Measurements from ENCODE around the gene TMEM272. TPM values are rescaled to one million over a fixed set of nuclear protein-coding genes. Genes with fewer than 3 reads are reported as not detected.

Gene TMEM272
- total and polyA plus RNA-seq, 2 of the 4 experiments (the other 2 are of a cell fraction) = not detected

GRCh38 chr13:51858433-51859247 is 13.7 kb upstream of the TMEM272 start:
- no peak overlapping the region for H3K9ac ChIP-seq (ENCODE audit: low read depth, low read length)
- H3K79me1 ChIP-seq (ENCODE audit: low read depth in 1 of 2, low read length in 2 of 2) = no peaks in the 10 kb centered on the region
- no peak overlapping the region for H3K4me2 ChIP-seq (ENCODE audit: low read depth, low read length)
- in situ Hi-C loops (cut with MboI; ENCODE audit: low sequenced_read_pairs) = no loop called here
- ChIA-PET POLR2A (ENCODE audit: unreplicated experiment) (interaction anchor here (0.6 kb wide), 1 partner anchor 624 kb away, joined by 3 read pairs; no protein-coding TSS in a partner anchor), CTCF (interaction anchor here (0.6 to 0.7 kb wide), 4 partner anchors 10 to 1650 kb away, joined by 3 to 4 read pairs (median 3); partner anchors contain the start of gene NEK5)
- H3K27me3 ChIP-seq (ENCODE audit: control insufficient read depth, insufficient read depth, low read length) = peaks cover 14% of the 10 kb centered on the region
- no peak overlapping the region for H2AK9ac ChIP-seq (replicated peaks; ENCODE audit: low read depth, low read length, poor library complexity)
- H3K18ac ChIP-seq (ENCODE audit: low read depth, low read length) = no peak overlapping the region
- no peak overlapping the region for H2BK120ac ChIP-seq (ENCODE audit: low read depth, low read length)
- no peak overlapping the region for H3K27ac ChIP-seq (ENCODE audit: insufficient read depth, low read length)
- no peak overlapping the region for H2BK5ac ChIP-seq (ENCODE audit: low read depth, low read length, poor library complexity, severe bottlenecking)
- no peak overlapping the region for H3K4me3 ChIP-seq (ENCODE audit: insufficient read depth, low read depth, low read length)
- no peak overlapping the region for H2BK20ac ChIP-seq (ENCODE audit: low read depth, low read length)
- no peaks in the 10 kb centered on the region for H3K9me3 ChIP-seq (ENCODE audit: control insufficient read depth, insufficient read depth, low read length)
- no peak overlapping the region for H4K8ac ChIP-seq (ENCODE audit: low read depth in 2 of 2, low read length in 2 of 2)
- WGBS, 2 experiments (ENCODE audit: extremely low coverage in 2 of 2, insufficient read length in 1 of 2) = 80% methylated on average over 1 of the region's 11 CpGs; no CpG with 5 or more reads in 1 of the 2 experiments
- H2BK15ac ChIP-seq (ENCODE audit: low read depth, low read length) = no peak overlapping the region
- no peaks in the 10 kb centered on the region for H3K4me1 ChIP-seq (ENCODE audit: control insufficient read depth, insufficient read depth, low read length)
- no peak overlapping the region for H2AFZ ChIP-seq (replicated peaks; ENCODE audit: low read length, poor library complexity)
- DNase-seq (no peak), ATAC-seq (ENCODE audit: low read depth) (no peak)
- no TSS peak for BruUV-seq (replicated peaks)
- no peak overlapping the region for H3K4ac ChIP-seq (ENCODE audit: low read depth, low read length)
- H4K91ac ChIP-seq (ENCODE audit: insufficient read depth, low read depth, low read length) = no peak overlapping the region
- no peak overlapping the region for H3K23ac ChIP-seq (ENCODE audit: low read depth, low read length)
- no peak overlapping the region for H3K56ac ChIP-seq (ENCODE audit: extremely low read depth, insufficient read depth, low read length)
- no peaks in the 10 kb centered on the region for H3K36me3 ChIP-seq (ENCODE audit: control insufficient read depth, insufficient read depth, low read length)
- H3K9me1 ChIP-seq (ENCODE audit: insufficient read depth, low read length) = no peaks in the 10 kb centered on the region
- no peak overlapping the region for H2AK5ac ChIP-seq (ENCODE audit: low read depth, low read length)
- intact Hi-C loops (cut with micrococcal nuclease) = no loop called here
- H4K20me1 ChIP-seq (ENCODE audit: insufficient read depth, low read length) = no peaks in the 10 kb centered on the region
- H3K14ac ChIP-seq (replicated peaks; ENCODE audit: low read depth, low read length) = no peak overlapping the region
- dilution Hi-C loops (cut with HindIII; ENCODE audit: low sequenced_read_pairs, unreplicated experiment) = no loop called here
- H4K5ac ChIP-seq (ENCODE audit: low read depth, low read length) = no peak overlapping the region
- TF ChIP-seq CEBPB (IDR thresholded peaks at IDR 0.05; ENCODE audit: low read depth, low read length) (no peak), BHLHE40 (IDR thresholded peaks at IDR 0.05; ENCODE audit: low read depth, low read length) (no peak), CHD1 (IDR thresholded peaks at IDR 0.05; ENCODE audit: low read depth, low read length) (no peak), MAFK (IDR thresholded peaks at IDR 0.05; ENCODE audit: low read depth, low read length) (no peak; the same call in 1 of the 2 replicates), RFX5 (IDR thresholded peaks at IDR 0.05; ENCODE audit: low read depth, low read length) (no peak), FOS (IDR thresholded peaks at IDR 0.05; ENCODE audit: low read depth, low read length) (no peak), RAD21 (IDR thresholded peaks at IDR 0.05; ENCODE audit: low read length) (no peak), MXI1 (IDR thresholded peaks at IDR 0.05; ENCODE audit: borderline replicate concordance, low read depth, low read length) (no peak), SMC3 (IDR thresholded peaks at IDR 0.05; ENCODE audit: low read depth, low read length) (no peak), RCOR1 (IDR thresholded peaks at IDR 0.05; ENCODE audit: insufficient replicate concordance, low read length) (no peak), MAZ (IDR thresholded peaks at IDR 0.05; ENCODE audit: borderline replicate concordance, low read depth, low read length) (no peak), POLR2A (IDR thresholded peaks at IDR 0.05; ENCODE audit: low read depth, low read length) (no peak)
- TF ChIP-seq, protein P1, sequence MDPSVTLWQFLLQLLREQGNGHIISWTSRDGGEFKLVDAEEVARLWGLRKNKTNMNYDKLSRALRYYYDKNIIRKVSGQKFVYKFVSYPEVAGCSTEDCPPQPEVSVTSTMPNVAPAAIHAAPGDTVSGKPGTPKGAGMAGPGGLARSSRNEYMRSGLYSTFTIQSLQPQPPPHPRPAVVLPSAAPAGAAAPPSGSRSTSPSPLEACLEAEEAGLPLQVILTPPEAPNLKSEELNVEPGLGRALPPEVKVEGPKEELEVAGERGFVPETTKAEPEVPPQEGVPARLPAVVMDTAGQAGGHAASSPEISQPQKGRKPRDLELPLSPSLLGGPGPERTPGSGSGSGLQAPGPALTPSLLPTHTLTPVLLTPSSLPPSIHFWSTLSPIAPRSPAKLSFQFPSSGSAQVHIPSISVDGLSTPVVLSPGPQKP (IDR thresholded peaks at IDR 0.05; ENCODE audit: borderline replicate concordance, low read depth, low read length) = no peak
- TF ChIP-seq, protein P2, sequence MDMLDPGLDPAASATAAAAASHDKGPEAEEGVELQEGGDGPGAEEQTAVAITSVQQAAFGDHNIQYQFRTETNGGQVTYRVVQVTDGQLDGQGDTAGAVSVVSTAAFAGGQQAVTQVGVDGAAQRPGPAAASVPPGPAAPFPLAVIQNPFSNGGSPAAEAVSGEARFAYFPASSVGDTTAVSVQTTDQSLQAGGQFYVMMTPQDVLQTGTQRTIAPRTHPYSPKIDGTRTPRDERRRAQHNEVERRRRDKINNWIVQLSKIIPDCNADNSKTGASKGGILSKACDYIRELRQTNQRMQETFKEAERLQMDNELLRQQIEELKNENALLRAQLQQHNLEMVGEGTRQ (IDR thresholded peaks at IDR 0.05; ENCODE audit: low read depth, low read length) = no peak
- TF ChIP-seq, protein P3, sequence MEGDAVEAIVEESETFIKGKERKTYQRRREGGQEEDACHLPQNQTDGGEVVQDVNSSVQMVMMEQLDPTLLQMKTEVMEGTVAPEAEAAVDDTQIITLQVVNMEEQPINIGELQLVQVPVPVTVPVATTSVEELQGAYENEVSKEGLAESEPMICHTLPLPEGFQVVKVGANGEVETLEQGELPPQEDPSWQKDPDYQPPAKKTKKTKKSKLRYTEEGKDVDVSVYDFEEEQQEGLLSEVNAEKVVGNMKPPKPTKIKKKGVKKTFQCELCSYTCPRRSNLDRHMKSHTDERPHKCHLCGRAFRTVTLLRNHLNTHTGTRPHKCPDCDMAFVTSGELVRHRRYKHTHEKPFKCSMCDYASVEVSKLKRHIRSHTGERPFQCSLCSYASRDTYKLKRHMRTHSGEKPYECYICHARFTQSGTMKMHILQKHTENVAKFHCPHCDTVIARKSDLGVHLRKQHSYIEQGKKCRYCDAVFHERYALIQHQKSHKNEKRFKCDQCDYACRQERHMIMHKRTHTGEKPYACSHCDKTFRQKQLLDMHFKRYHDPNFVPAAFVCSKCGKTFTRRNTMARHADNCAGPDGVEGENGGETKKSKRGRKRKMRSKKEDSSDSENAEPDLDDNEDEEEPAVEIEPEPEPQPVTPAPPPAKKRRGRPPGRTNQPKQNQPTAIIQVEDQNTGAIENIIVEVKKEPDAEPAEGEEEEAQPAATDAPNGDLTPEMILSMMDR (conservative IDR thresholded peaks at IDR 0.05; ENCODE audit: low read depth, low read length) = no peak
